ENCODE results near the gene GPC6.

Gene GPC6

DNA sequence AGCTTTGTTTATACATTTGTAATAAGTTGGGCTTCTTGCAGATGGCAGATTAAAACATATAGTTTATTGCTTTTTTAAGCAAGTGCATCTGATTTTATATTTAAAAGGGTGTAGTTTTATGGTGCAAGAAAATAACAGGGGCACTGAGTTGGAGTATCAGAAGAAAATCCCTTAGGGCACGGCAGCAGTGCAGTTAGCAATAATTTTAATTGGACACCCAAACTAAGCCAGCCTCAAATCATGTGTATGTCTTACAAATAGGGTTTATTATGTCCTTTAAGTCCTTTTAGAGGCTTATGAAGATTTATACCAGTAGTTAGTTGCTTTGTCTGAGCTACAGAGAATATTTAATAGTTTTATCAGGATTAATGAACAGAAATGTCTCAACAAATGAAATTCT is 57.5 kb downstream of the GPC6 start:
- Histone ChIP-seq H3K9ac (ENCODE audit: low read length) (no peak overlapping the region), H2AFZ (ENCODE audit: low read length) (no peak overlapping the region), H3K9me3 (ENCODE audit: low read length) (no peaks in the 10 kb centered on the region), H3K36me3 (ENCODE audit: insufficient read depth, low read length) (no peaks in the 10 kb centered on the region), H3K79me2 (ENCODE audit: insufficient read depth, low read length) (no peaks in the 10 kb centered on the region), H3K4me2 (ENCODE audit: low read length) (no peak overlapping the region), H3F3A (ENCODE audit: insufficient read depth, low read length) (no peaks in the 10 kb centered on the region), H3K27ac (ENCODE audit: low read depth, low read length, poor library complexity, severe bottlenecking) (no peak overlapping the region), H3K4me3 (ENCODE audit: low read depth, low read length, poor library complexity, severe bottlenecking) (no peak overlapping the region), H3K4me1 (ENCODE audit: insufficient read depth, low read length, severe bottlenecking) (no peaks in the 10 kb centered on the region), H3K27me3 (ENCODE audit: insufficient read depth, low read length) (no peaks in the 10 kb centered on the region), H4K20me1 (ENCODE audit: insufficient read depth, low read length) (no peaks in the 10 kb centered on the region), H3K9me2 (ENCODE audit: low read depth, low read length) (no peaks in the 10 kb centered on the region)
- TF ChIP-seq, protein P1, sequence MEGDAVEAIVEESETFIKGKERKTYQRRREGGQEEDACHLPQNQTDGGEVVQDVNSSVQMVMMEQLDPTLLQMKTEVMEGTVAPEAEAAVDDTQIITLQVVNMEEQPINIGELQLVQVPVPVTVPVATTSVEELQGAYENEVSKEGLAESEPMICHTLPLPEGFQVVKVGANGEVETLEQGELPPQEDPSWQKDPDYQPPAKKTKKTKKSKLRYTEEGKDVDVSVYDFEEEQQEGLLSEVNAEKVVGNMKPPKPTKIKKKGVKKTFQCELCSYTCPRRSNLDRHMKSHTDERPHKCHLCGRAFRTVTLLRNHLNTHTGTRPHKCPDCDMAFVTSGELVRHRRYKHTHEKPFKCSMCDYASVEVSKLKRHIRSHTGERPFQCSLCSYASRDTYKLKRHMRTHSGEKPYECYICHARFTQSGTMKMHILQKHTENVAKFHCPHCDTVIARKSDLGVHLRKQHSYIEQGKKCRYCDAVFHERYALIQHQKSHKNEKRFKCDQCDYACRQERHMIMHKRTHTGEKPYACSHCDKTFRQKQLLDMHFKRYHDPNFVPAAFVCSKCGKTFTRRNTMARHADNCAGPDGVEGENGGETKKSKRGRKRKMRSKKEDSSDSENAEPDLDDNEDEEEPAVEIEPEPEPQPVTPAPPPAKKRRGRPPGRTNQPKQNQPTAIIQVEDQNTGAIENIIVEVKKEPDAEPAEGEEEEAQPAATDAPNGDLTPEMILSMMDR (IDR thresholded peaks at IDR 0.05; ENCODE audit: low read length), result no peak
- TF ChIP-seq EZH2 (IDR thresholded peaks at IDR 0.05; ENCODE audit: borderline replicate concordance, low read length), result no peak

DNA sequence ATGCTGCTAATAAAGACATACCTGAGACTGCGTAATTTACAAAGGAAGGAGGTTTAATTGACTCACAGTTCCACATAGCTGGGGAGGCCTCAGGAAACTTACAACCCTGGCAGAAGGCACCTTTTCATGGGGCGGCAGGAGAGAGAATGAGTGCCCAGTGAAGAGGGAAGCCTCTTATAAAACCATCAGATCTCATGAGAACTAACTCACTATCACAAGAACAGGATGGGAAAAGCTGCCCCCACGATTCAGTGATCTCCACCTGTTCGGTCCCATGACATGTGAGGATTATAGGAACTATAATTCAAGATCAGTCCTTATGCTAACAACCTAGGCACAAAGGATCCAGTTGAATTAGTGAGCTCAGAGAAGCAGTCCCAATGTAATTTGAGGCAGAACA is 59.4 kb downstream of the GPC6 start:
- Histone ChIP-seq H3K27ac (ENCODE audit: low read depth, low read length, poor library complexity, severe bottlenecking) (no peak overlapping the region), H3K4me1 (ENCODE audit: insufficient read depth, low read length, severe bottlenecking) (no peaks in the 10 kb centered on the region), H3K4me2 (ENCODE audit: low read length) (no peak overlapping the region), H3K27me3 (ENCODE audit: insufficient read depth, low read length) (no peaks in the 10 kb centered on the region), H3K36me3 (ENCODE audit: insufficient read depth, low read length) (no peaks in the 10 kb centered on the region), H3K9ac (ENCODE audit: low read length) (no peak overlapping the region), H3K9me3 (ENCODE audit: low read length) (no peaks in the 10 kb centered on the region), H3F3A (ENCODE audit: insufficient read depth, low read length) (no peaks in the 10 kb centered on the region), H4K20me1 (ENCODE audit: insufficient read depth, low read length) (no peaks in the 10 kb centered on the region), H3K79me2 (ENCODE audit: insufficient read depth, low read length) (no peaks in the 10 kb centered on the region), H2AFZ (ENCODE audit: low read length) (no peak overlapping the region), H3K4me3 (ENCODE audit: low read depth, low read length, poor library complexity, severe bottlenecking) (no peak overlapping the region), H3K9me2 (ENCODE audit: low read depth, low read length) (no peaks in the 10 kb centered on the region)
- TF ChIP-seq, protein P1 (IDR thresholded peaks at IDR 0.05; ENCODE audit: low read length), result no peak
- TF ChIP-seq EZH2 (IDR thresholded peaks at IDR 0.05; ENCODE audit: borderline replicate concordance, low read length), result no peak

DNA sequence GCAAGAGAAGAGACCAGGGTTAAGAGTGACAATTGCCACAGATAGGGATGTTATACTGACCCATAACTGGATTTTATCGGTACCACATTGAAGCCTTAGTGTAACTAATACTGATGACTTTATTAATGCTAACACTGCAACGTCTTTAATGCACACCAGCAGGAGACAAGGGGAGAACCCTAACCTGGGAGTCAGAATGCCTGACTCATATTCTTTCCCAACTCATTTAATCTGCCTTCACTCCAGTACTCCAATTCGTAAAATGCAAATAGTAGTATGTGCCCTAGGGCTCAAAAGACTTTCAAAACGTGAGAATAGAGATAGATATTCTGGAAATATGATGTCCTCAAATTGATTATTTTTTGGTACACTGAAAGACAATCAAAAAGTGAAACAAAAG is 62.4 kb downstream of the GPC6 start:
- Histone ChIP-seq H3K79me2 (ENCODE audit: insufficient read depth, low read length) (no peaks in the 10 kb centered on the region), H3F3A (ENCODE audit: insufficient read depth, low read length) (no peaks in the 10 kb centered on the region), H3K9me2 (ENCODE audit: low read depth, low read length) (no peaks in the 10 kb centered on the region), H2AFZ (ENCODE audit: low read length) (no peak overlapping the region), H3K4me3 (ENCODE audit: low read depth, low read length, poor library complexity, severe bottlenecking) (no peak overlapping the region), H3K27ac (ENCODE audit: low read depth, low read length, poor library complexity, severe bottlenecking) (no peak overlapping the region), H3K4me2 (ENCODE audit: low read length) (no peak overlapping the region), H3K9me3 (ENCODE audit: low read length) (no peaks in the 10 kb centered on the region), H3K36me3 (ENCODE audit: insufficient read depth, low read length) (no peaks in the 10 kb centered on the region), H3K9ac (ENCODE audit: low read length) (no peak overlapping the region), H4K20me1 (ENCODE audit: insufficient read depth, low read length) (no peaks in the 10 kb centered on the region), H3K4me1 (ENCODE audit: insufficient read depth, low read length, severe bottlenecking) (no peaks in the 10 kb centered on the region), H3K27me3 (ENCODE audit: insufficient read depth, low read length) (no peaks in the 10 kb centered on the region)
- no peak for TF ChIP-seq EZH2 (IDR thresholded peaks at IDR 0.05; ENCODE audit: borderline replicate concordance, low read length)
- TF ChIP-seq, protein P1 (IDR thresholded peaks at IDR 0.05; ENCODE audit: low read length), result no peak

All from OCI-LY1 (cell line).